Activated CD8-positive, alpha-beta memory T cell treated with anti-CD3 and anti-CD28 coated beads, Interleukin-2, amount 50 U/mL, for 1 hour (primary cell): ENCODE results near the gene MECP2.

Experiments used
- DNase-seq: peaks from one replicate; pipeline ENCODE4 v3.0.0-alpha.2; 2020; ENCODE audit errors: extremely low read depth

Gene MECP2

GRCh38 chrX:154115750-154116149 is 18.2 kb upstream of the MECP2 start:
- no peak for DNase-seq

- DNase-seq, result no peak
These were observed 17.6 kb upstream of the MECP2 start for GRCh38 chrX:154115071-154115470.

DNA sequence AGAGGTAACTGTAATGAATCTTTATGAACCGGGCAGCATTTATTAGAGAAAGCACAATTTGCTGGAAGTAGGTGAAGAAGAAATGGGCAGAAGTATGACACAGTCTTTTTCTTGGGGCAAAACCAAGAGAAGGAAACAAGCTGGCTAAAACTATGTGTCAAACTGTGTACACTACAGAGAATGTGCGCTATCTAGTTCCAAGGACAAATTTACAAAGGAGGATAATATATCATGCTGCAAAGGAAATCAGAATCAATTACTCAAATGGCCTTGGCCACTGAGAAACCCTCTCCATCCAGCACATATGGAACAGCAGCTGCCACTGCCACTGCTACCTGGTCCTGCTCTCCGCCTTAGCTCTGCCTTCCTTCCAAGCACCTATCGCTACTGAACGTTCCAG is 17.1 kb upstream of the MECP2 start:
- DNase-seq, result no peak

GRCh38 chrX:154113729-154114128 is 16.2 kb upstream of the MECP2 start:
- no peak for DNase-seq

DNA sequence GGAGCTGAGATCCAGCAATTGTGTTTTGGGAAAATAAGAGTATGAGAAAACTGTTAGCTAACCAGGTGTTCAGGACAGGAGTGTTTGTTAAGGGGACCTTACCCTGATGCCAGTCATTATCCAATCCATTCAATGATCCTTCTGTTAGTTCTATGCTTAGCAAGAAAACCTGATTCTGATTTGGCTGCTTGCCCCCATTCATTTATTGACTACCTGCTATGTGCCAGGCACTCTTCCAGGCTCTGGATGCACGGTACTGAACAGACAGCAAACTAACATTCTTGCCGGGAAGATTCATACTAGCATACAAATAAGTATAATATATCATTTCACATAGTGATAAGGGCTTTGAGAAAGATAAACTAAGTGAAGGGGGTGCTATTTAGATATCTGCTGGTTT is 1.0 kb upstream of the MECP2 start:
- DNase-seq, result no peak

DNA sequence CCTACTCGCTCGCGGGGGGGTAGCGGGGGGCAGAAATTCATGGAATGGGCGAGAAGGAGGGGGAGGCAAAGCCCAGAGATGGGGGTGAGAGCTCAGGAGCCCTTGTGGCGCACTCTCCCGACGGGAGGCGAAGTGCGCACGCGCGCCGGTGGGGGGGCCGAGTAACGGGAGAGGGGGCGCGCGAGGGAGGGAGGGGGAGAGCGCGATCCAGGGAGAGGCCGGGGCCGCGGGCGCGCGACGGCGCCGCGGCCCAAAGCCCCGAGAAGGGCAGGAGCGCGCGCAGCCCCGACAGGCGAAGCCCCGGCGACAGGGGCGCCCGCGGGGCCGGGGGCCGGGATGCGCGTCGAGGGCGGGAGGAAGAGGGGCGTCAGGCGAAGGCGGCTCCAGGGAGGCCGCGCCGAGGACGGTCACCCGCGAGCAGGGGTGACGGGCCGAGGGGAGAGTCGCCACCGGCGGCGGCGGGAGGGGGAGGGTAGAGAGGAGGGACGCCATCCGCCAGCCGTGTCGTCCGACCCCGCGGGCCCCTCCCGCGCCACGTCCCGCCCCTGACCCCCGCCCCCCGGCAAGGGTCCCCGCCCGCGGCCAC is 421 bp downstream of the MECP2 start:
- DNase-seq, result peak; percentile 38

- no peak for DNase-seq
These were observed 1.1 kb downstream of the MECP2 start for GRCh38 chrX:154096140-154097002.

DNA sequence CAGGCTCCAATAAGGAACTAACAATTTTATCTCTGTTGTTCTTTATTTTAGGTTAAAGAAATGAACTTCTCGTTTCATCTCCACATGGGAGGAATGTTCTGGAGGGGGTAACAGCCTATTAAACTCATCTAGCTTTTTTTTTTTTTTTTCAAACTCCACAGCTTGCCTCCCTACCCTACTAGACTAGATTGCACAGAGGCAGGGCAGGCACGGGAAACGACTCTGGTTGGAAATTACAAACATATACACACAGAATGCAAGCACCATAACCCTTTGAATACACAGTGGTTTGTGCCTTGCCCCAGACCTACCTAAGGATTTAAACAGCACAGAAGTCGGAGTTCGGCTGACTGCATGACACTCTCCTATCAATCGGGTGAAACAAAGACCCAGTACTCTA is 2.7 kb downstream of the MECP2 start:
- no peak for DNase-seq

- DNase-seq, result no peak
These were observed 3.6 kb downstream of the MECP2 start for GRCh38 chrX:154093965-154094364.

- no peak for DNase-seq
These were observed 5.1 kb downstream of the MECP2 start for GRCh38 chrX:154092371-154092770.

GRCh38 chrX:154091678-154092077 is 5.8 kb downstream of the MECP2 start:
- no peak for DNase-seq

DNA sequence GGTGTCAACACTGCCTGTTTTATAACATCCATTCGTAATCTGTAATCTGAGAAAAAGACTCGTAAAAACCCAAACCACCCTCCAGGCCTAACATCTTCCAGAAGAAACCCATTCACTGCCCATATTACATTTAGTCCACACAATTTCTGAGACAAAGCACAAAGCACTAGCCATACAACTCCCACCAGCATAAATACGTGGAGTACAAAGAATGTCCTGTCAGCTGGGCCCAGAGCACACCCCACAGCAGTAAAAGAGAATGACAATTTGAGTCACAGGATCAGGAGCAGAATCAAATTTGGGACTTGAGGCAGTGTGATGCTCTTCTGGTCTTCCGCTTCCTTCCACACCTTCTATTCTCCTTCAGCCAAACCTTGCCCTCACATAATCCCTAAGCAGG is 6.8 kb downstream of the MECP2 start:
- no peak for DNase-seq

GRCh38 chrX:154084449-154085300 is 12.8 kb downstream of the MECP2 start:
- no peak for DNase-seq

- no peak for DNase-seq
These were observed 14.4 kb downstream of the MECP2 start for GRCh38 chrX:154083126-154083517.

- no peak for DNase-seq
These were observed 15.0 kb downstream of the MECP2 start for GRCh38 chrX:154082396-154083125.

GRCh38 chrX:154077101-154077500 is 20.4 kb downstream of the MECP2 start:
- DNase-seq, result no peak

DNA sequence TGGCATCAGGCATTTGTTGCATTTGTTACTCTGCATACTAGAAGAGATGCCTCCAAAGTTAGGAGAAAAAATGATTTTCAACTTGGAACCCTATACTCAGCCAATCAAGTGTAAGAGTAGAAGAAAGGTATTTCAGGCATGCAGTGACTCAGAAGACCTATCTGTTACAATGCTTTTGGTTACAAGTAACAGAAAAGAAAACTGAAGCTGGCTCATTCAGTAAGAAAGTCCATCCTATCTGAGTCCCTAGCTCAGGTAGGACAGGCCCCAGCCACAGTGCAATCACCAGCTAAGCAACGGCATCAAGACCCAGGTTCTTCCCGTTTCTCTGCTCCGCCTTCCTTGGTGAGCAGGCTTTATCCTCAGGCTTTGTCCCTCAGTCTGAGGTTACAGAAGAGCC is 23.3 kb downstream of the MECP2 start:
- DNase-seq, result no peak

DNA sequence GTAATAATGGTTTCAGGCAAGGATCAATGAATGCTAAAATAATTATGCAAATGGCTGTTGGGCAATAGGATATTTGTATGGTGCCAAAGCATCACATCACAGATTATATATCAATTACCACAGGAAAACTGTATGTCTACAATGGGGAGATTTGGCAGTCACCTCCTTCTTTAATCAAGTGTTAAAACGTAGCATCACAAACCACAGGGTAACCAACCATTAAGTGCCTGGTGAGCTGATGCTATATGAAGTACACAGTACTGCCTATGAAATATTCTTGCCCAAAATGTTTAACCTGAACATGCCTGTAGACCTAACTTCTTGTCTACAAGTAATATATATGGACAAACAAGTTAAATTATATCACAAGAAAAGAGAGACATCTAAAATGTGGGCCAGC is 25.3 kb downstream of the MECP2 start:
- no peak for DNase-seq

- DNase-seq, result no peak
These were observed 29.0 kb downstream of the MECP2 start for GRCh38 chrX:154068560-154068959.

DNA sequence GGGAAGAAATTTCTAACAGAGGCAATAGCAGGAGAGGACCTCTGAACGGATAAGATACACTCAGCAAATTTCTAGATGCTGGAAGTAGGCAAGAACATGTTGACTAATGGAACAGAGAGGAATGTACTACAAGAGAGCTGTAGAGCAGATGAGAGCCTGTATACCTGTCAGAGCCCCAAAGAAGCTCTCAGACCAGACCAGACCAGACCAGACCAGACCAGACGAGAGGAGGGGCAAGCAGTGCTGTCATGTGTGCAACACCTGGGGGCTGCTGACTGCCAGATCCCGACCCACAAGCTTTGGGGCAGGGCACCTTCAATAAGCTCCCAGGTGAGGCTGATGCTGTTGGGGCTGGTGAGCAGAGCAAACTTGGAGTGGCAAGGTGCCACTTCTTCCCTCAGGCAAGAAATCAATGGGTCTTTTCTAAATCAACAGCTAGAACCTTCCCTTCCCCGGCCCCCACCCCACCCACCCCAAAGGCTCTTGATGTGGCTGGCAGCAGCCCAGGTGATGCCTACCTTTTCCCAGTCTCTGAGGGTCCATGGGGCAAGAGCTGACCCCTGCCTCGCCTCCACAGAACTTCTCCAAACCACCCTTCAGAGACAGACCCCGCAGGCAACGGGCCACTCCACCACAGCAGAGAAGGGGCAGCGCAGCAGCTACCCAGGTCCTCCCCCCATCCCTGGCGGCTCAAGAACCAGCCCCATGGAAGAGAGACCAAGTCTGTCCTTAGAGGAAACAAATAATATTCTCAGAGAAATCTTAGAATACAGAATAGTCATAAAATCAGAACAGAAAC is 32.7 kb downstream of the MECP2 start:
- DNase-seq, result no peak

DNA sequence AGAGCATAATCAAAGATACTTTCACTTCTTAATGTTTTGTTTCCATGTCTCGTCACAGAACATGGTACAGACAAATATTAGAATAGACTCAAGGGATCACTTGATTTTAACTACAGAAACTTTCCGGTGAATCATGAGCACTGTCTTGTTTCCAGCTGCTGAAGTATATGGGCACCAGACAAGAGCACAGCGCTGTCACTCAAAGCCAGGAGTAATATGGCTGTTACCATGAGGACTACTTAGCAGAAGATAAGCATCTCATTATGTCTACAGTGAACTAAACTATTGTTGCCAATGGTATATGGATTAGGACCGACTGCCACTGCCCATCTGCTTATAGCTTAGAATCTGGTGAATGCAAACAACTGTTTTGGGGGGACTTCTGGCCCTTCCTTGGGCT is 34.3 kb downstream of the MECP2 start:
- DNase-seq, result no peak
